Muscle layer of duodenum (tissue), 2 donors: ENCODE results near the gene KRTAP12-4.

Source experiments
- H3K27ac ChIP-seq: one replicate; pipeline ENCODE4 v1.7.0; 2013; ENCODE audit warnings: mild to moderate bottlenecking, low read length
- H3K27me3 ChIP-seq: one replicate; pipeline ENCODE4 v1.7.0; 2013; ENCODE audit warnings: low read depth, mild to moderate bottlenecking, control low read depth, low read length
- H3K36me3 ChIP-seq, 2 donors: one replicate each; pipeline ENCODE4 v1.7.0; 2013; ENCODE audit warnings: low read length in 2 of 2, control low read depth in 1 of 2, mild to moderate bottlenecking in 1 of 2; ENCODE audit not compliant: insufficient read depth in 2 of 2, control insufficient read depth in 1 of 2
- H3K4me1 ChIP-seq, 2 donors: one replicate each; pipeline ENCODE4 v1.7.0; 2013; ENCODE audit warnings: low read length in 2 of 2, mild to moderate bottlenecking in 2 of 2, control low read depth in 1 of 2, moderate library complexity in 1 of 2; ENCODE audit not compliant: insufficient read depth in 2 of 2, control insufficient read depth in 1 of 2
- H3K4me3 ChIP-seq, 2 donors: one replicate each; pipeline ENCODE4 v1.7.0; 2013; ENCODE audit warnings: low read length in 2 of 2, low read depth in 1 of 2, mild to moderate bottlenecking in 1 of 2
- H3K9me3 ChIP-seq, 2 donors: one replicate each; pipeline ENCODE4 v1.7.0; 2013; ENCODE audit warnings: low read length in 2 of 2, control low read depth in 1 of 2, mild to moderate bottlenecking in 1 of 2; ENCODE audit not compliant: control insufficient read depth in 1 of 2
- donor health status: healthy.

Gene KRTAP12-4

GRCh38 chr21:44625756-44626155 lies 28.7 kb downstream of the KRTAP12-4 start:
- Histone ChIP-seq H3K36me3 (no peaks in the 10 kb centered on the region), H3K4me3 (no peak overlapping the region), H3K27ac (no peak overlapping the region), H3K4me1 (no peaks in the 10 kb centered on the region), H3K27me3 (no peaks in the 10 kb centered on the region), H3K9me3 (peaks cover 12 to 32% of the 10 kb centered on the region in 2 donors)

DNA sequence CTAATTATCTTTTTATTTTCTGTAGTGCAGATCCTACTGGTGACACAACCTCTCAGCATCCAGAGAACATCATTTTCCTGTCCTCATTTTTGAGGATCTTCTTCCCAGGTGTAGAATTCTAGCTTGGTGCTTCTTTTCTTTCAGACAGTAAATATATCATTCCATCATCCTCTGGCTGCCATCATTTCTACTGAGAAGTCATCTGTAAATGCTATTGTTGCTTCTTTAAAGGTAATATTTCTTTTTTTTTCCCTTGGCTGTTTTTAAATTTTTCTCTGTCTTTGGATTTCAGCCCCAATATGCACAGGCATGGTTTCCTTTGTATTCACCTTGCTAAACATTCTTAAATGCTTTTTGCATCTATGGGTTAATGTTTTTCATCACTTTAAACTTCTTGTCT lies 30.9 kb downstream of the KRTAP12-4 start:
- Histone ChIP-seq H3K4me1 (no peaks in the 10 kb centered on the region), H3K9me3 (peaks cover 10 to 34% of the 10 kb centered on the region in 2 donors), H3K27ac (no peak overlapping the region), H3K36me3 (no peaks in the 10 kb centered on the region), H3K4me3 (no peak overlapping the region), H3K27me3 (no peaks in the 10 kb centered on the region)

DNA sequence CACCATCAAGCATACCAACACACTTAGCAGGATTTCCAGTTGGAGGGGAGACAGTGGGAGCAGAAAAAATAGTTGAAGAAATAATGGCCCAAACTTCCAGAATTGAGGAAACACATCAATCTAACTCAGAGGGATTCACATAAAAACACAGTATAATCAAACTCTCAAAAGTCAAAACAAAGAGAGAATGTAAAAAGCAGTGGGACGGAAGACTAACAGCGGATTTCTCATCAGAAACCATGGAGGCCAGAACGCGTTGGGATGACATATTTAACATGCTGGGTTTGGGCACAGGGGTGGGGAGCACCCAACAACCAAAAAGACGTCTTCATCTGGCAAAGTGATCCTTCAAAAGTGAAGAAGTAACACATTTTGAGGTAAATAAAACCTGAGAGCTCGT lies 34.6 kb downstream of the KRTAP12-4 start:
- no peaks in the 10 kb centered on the region for H3K4me1 ChIP-seq
- H3K27ac ChIP-seq = no peak overlapping the region
- no peaks in the 10 kb centered on the region for H3K27me3 ChIP-seq
- H3K4me3 ChIP-seq = no peak overlapping the region
- H3K36me3 ChIP-seq = no peaks in the 10 kb centered on the region
- peaks cover 10 to 31% of the 10 kb centered on the region in 2 donors for H3K9me3 ChIP-seq

GRCh38 chr21:44618909-44619308 lies 35.5 kb downstream of the KRTAP12-4 start:
- no peaks in the 10 kb centered on the region for H3K36me3 ChIP-seq
- H3K4me1 ChIP-seq = no peaks in the 10 kb centered on the region
- H3K4me3 ChIP-seq = no peak overlapping the region
- no peaks in the 10 kb centered on the region for H3K27me3 ChIP-seq
- no peak overlapping the region for H3K27ac ChIP-seq
- H3K9me3 ChIP-seq = peaks cover 3 to 21% of the 10 kb centered on the region in 2 donors

GRCh38 chr21:44618504-44618903 lies 36.0 kb downstream of the KRTAP12-4 start:
- H3K27ac ChIP-seq = no peak overlapping the region

DNA sequence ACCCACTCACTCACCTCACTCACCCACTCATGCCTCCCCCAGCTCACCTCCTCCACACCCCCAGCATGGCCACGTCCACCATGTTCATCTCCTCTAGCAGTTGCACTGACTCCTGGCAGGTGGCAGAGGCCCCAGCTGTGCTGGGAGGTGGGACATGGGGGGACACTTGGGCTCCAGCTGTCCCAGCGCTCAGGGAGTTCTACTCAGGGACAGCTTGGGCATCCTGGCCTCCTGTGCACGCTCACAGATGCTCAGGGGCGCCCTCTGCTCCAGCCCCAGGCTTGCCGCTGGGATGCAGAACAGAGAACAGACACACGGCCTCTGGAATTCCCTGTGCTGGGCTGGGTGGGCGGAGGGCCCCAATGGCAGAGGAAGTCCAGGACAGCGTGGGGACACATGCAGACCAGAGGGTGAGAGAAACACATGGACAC lies 37.4 kb downstream of the KRTAP12-4 start:
- Histone ChIP-seq H3K4me1 (no peaks in the 10 kb centered on the region), H3K36me3 (no peaks in the 10 kb centered on the region), H3K27me3 (no peaks in the 10 kb centered on the region), H3K4me3 (no peak overlapping the region), H3K27ac (no peak overlapping the region), H3K9me3 (peaks cover 0 to 7% of the 10 kb centered on the region in 2 donors)

More at GRCh38 chr21:44618504-44618903, 36.0 kb downstream of the KRTAP12-4 start:
- Histone ChIP-seq H3K4me1 (no peaks in the 10 kb centered on the region), H3K27me3 (no peaks in the 10 kb centered on the region), H3K4me3 (no peak overlapping the region), H3K36me3 (no peaks in the 10 kb centered on the region), H3K9me3 (peaks cover 0 to 18% of the 10 kb centered on the region in 2 donors)

DNA sequence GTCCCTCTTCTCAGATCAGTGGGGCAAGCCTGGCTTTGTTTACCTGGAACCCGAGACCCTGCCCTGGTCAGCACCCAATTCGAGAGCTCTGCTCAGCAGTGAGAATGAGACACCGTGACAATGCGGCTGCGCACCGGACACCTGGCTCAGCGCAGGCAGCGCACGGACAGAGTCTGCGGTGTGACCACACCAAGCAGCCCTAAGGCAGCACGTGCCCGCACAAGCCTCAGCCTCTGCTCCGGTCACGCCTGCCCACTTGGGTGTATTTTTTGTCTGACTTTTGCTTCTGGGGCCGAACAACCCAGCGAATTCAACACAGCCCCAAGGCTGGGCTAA lies 37.9 kb downstream of the KRTAP12-4 start:
- peaks cover 0 to 12% of the 10 kb centered on the region in 2 donors for H3K9me3 ChIP-seq
- H3K36me3 ChIP-seq = no peaks in the 10 kb centered on the region
- no peak overlapping the region for H3K4me3 ChIP-seq
- no peak overlapping the region for H3K27ac ChIP-seq
- H3K4me1 ChIP-seq = no peaks in the 10 kb centered on the region
- H3K27me3 ChIP-seq = no peaks in the 10 kb centered on the region

DNA sequence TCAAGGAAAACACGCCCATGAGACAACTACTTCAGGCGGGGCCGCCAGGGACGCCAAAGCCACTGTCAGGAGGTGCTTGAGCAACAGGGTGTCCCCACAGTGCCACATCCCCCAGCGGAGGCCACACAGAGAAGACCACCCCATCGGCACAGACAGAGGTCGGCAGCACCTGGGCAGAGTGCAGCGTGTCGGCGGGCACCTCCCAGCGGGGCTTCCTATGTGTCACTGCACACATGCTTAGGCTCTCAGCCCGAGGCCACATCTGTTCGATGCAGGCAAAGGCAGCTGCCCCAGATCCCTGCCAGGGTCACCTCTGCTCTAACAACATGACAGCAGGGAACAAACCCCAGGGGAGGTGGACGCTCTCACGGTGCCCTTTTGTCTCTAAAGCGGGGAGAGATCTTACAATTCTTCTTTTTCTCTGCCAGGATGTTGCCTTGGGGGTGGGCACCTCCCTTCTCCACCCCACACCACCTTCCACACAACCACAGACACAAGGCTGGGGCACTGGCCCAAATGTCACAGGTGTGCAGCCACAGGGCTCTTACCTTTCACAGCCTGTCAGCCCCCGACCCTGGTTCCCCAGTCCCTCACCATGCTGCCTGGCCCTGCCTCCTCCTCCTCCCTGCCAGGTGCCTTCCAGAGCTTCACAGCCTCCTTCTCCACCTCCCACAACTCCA lies 38.4 kb downstream of the KRTAP12-4 start:
- H3K4me3 ChIP-seq = no peak overlapping the region
- no peaks in the 10 kb centered on the region for H3K36me3 ChIP-seq
- no peak overlapping the region for H3K27ac ChIP-seq
- H3K9me3 ChIP-seq = peaks cover 0 to 17% of the 10 kb centered on the region in 2 donors
- H3K27me3 ChIP-seq = no peaks in the 10 kb centered on the region
- no peaks in the 10 kb centered on the region for H3K4me1 ChIP-seq

- Histone ChIP-seq H3K4me3 (no peak overlapping the region), H3K27me3 (no peaks in the 10 kb centered on the region), H3K27ac (no peak overlapping the region), H3K36me3 (no peaks in the 10 kb centered on the region), H3K4me1 (no peaks in the 10 kb centered on the region), H3K9me3 (peaks cover 0 to 21% of the 10 kb centered on the region in 2 donors)
Observed at GRCh38 chr21:44615466-44615865, 39.0 kb downstream of the KRTAP12-4 start.

DNA sequence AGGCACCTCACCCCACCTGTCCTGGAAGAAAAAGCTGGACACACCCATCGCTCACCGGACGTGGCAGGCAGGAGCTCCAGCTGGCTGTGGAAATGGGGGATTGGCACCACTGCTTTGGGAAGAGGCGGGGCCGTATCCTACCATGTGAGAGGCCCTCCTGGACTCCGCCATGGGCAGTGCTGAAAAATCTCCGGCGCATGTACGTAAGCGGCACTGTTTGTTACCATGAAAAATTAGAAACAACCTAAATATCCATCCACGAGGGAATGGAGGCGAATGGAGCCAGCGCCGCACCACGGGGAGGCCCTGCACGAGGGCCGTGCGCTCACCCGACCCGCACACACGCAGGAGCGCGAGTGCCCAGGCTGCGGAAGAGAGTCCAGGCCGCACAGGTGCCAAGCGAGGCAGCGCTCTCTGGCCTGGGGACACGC lies 39.5 kb downstream of the KRTAP12-4 start:
- Histone ChIP-seq H3K36me3 (no peaks in the 10 kb centered on the region), H3K4me1 (no peaks in the 10 kb centered on the region), H3K4me3 (no peak overlapping the region), H3K27ac (no peak overlapping the region), H3K27me3 (no peaks in the 10 kb centered on the region), H3K9me3 (peaks cover 0 to 21% of the 10 kb centered on the region in 2 donors)

GRCh38 chr21:44614161-44614631 lies 40.3 kb downstream of the KRTAP12-4 start:
- no peaks in the 10 kb centered on the region for H3K36me3 ChIP-seq
- no peak overlapping the region for H3K27ac ChIP-seq
- H3K27me3 ChIP-seq = no peaks in the 10 kb centered on the region
- H3K4me3 ChIP-seq = no peak overlapping the region
- H3K9me3 ChIP-seq = peaks cover 0 to 19% of the 10 kb centered on the region in 2 donors
- H3K4me1 ChIP-seq = no peaks in the 10 kb centered on the region
